ENCODE measurements around the gene BCL11A. TPM values are rescaled to one million over a fixed set of nuclear protein-coding genes. Genes with fewer than 3 reads are reported as not detected.

BCL11A gene
- total RNA-seq, 3 donors from 2014 or later = 0.38 to 2.6 (median 0.87) TPM

DNA sequence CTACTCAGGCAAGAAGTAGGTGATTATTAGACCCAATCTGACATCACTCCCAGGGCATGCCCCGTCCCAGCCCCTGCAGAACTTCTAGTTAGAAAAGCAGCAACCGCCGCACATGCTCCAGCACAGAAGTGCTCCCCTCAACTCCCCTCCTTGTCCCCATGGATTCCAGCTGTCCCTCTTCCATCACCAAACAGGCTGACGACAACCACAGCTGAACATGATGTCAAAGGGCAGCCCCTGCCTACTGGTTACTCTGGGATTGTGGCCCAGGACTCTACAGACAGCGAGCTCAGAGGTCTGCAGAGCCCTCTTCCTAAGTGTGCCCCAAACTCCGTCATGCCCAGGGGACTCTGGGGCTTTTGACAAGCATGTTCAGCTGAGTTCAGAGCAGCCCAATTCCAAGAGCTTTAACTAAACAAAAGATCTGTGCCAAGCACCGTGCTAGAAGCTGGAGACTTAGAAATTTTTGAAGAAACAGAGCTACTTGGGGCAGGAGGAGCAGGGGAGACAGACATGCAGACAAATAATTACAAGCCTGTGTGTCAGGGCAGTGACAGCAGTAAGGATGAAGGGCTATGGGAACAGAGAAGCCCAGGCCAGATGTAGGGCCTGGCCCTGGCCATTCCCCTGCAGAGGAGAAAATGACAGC lies 148.1 kb downstream of the BCL11A start:
- no peaks in the 10 kb centered on the region for H3K9me3 Mint-ChIP-seq
- H3K4me1 Mint-ChIP-seq (ENCODE audit: low read depth) = peaks cover 2% of the 10 kb centered on the region
- DNase-seq (no peak), ATAC-seq (no peak)
- H3K4me3 Mint-ChIP-seq = no peak overlapping the region
- H3K27me3 Mint-ChIP-seq (ENCODE audit: low read depth) = peaks cover 6% of the 10 kb centered on the region
- no peaks in the 10 kb centered on the region for H3K36me3 Mint-ChIP-seq (ENCODE audit: insufficient read depth)

Other genes starting within 250 kb of the BCL11A start
- gene PAPOLG, start 202.6 kb upstream of the BCL11A start, total RNA-seq = 10 to 100 TPM; 15.5 to 17.2 (median 16.5) TPM